Measurements from ENCODE around the gene TMEM192.

Gene TMEM192

DNA sequence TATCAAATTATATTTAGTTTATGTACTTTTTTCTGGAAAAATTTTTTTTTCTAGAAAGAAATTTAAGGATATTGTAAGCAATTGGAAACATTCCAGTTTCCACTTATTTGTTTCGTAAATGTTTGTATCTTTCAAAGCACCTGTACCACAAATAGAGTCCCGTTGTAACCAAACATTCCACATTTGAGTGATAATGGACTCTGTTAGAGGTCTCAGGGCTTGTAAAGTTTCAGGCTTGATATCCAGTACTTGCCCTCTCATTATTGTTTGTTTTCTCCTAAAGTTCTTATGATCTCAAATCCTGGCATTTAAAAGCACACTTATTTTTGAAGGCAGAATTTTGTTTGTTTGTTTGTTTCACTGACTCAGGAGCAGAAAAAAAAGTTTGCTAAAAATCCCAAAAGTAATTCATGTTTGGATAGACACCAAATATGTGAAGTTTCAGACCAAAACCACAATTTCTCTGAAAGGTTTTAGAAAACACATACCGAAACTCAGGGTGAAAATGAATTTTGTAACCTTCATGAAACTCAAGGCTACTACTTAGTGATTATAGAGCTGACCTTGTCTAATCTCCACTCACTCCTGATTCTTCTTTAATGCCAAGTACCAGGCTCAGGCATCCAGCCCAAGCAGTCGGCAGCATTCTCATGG, 5.7 kb upstream of the TMEM192 start:
- Histone ChIP-seq H3K27ac (ENCODE audit: poor library complexity, severe bottlenecking) (no peak overlapping the region), H3K4me1 (ENCODE audit: insufficient read depth, poor library complexity, severe bottlenecking) (peaks cover 3% of the 10 kb centered on the region), H3K4me3 (ENCODE audit: severe bottlenecking) (no peak overlapping the region), H3K9me3 (ENCODE audit: severe bottlenecking) (no peaks in the 10 kb centered on the region), H3K36me3 (ENCODE audit: low read depth) (no peaks in the 10 kb centered on the region), H3K27me3 (ENCODE audit: insufficient read depth, poor library complexity, severe bottlenecking) (no peaks in the 10 kb centered on the region)
- ATAC-seq (ENCODE audit: low read depth): no peak
- no peak for TF ChIP-seq CTCF (IDR thresholded peaks at IDR 0.05; ENCODE audit: poor library complexity, severe bottlenecking)
- no peak for DNase-seq (ENCODE audit: low spot score)

DNA sequence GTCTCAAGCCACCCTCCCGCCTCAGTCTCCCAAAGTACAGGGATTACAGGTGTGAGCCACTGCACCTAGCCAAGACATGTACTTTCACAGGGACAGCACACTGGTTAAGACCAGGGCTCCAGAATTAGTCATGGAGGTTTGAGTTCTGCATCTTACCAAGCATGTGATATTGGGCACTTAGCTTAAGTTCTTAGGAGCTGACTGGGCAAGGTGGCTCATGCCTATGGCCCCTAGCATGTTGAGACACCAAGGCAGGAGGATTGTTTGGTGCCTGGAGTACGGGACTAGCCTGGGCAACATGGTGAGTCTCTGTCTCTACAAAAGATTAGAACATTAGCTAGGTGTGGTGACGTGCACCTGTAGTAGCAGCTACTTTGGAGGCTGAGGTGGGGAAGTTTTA, 2.6 kb upstream of the TMEM192 start:
- TF ChIP-seq CTCF (IDR thresholded peaks at IDR 0.05; ENCODE audit: poor library complexity, severe bottlenecking): no peak
- ATAC-seq (ENCODE audit: low read depth) (no peak), DNase-seq (ENCODE audit: low spot score) (no peak)
- H3K4me1 ChIP-seq (ENCODE audit: insufficient read depth, poor library complexity, severe bottlenecking): peaks cover 6% of the 10 kb centered on the region
- no peaks in the 10 kb centered on the region for H3K9me3 ChIP-seq (ENCODE audit: severe bottlenecking)
- no peaks in the 10 kb centered on the region for H3K27me3 ChIP-seq (ENCODE audit: insufficient read depth, poor library complexity, severe bottlenecking)
- H3K4me3 ChIP-seq (ENCODE audit: severe bottlenecking): no peak overlapping the region
- H3K27ac ChIP-seq (ENCODE audit: poor library complexity, severe bottlenecking): no peak overlapping the region
- no peaks in the 10 kb centered on the region for H3K36me3 ChIP-seq (ENCODE audit: low read depth)

GRCh38 chr4:165111906-165112367, 723 bp downstream of the TMEM192 start:
- no peaks in the 10 kb centered on the region for H3K9me3 ChIP-seq (ENCODE audit: severe bottlenecking)
- ATAC-seq (ENCODE audit: low read depth): no peak
- H3K4me3 ChIP-seq (ENCODE audit: severe bottlenecking): peak overlapping the region; percentile 61
- H3K36me3 ChIP-seq (ENCODE audit: low read depth): no peaks in the 10 kb centered on the region
- peak overlapping the region; percentile 32 for H3K27ac ChIP-seq (ENCODE audit: poor library complexity, severe bottlenecking)
- H3K4me1 ChIP-seq (ENCODE audit: insufficient read depth, poor library complexity, severe bottlenecking): peaks cover 6% of the 10 kb centered on the region
- no peak for DNase-seq (ENCODE audit: low spot score)
- no peak for TF ChIP-seq CTCF (IDR thresholded peaks at IDR 0.05; ENCODE audit: poor library complexity, severe bottlenecking)
- H3K27me3 ChIP-seq (ENCODE audit: insufficient read depth, poor library complexity, severe bottlenecking): no peaks in the 10 kb centered on the region

- no peak for ATAC-seq (ENCODE audit: low read depth)
Measured at GRCh38 chr4:165106518-165106917, 6.1 kb downstream of the TMEM192 start.

More at GRCh38 chr4:165106518-165106917, 6.1 kb downstream of the TMEM192 start:
- Histone ChIP-seq H3K4me1 (ENCODE audit: insufficient read depth, poor library complexity, severe bottlenecking) (no peaks in the 10 kb centered on the region), H3K9me3 (ENCODE audit: severe bottlenecking) (no peaks in the 10 kb centered on the region), H3K27me3 (ENCODE audit: insufficient read depth, poor library complexity, severe bottlenecking) (no peaks in the 10 kb centered on the region), H3K27ac (ENCODE audit: poor library complexity, severe bottlenecking) (no peak overlapping the region), H3K36me3 (ENCODE audit: low read depth) (peaks cover 6% of the 10 kb centered on the region; the same call in 1 of the 2 replicates), H3K4me3 (ENCODE audit: severe bottlenecking) (no peak overlapping the region)
- TF ChIP-seq CTCF (IDR thresholded peaks at IDR 0.05; ENCODE audit: poor library complexity, severe bottlenecking): no peak
- DNase-seq (ENCODE audit: low spot score): no peak

Data from RWPE2 (cell line).